ENCODE measurements around the gene CCDC158.
A peak's percentile ranks its signal among the peaks of the same experiment; 100 is the strongest.

The CCDC158 gene

DNA sequence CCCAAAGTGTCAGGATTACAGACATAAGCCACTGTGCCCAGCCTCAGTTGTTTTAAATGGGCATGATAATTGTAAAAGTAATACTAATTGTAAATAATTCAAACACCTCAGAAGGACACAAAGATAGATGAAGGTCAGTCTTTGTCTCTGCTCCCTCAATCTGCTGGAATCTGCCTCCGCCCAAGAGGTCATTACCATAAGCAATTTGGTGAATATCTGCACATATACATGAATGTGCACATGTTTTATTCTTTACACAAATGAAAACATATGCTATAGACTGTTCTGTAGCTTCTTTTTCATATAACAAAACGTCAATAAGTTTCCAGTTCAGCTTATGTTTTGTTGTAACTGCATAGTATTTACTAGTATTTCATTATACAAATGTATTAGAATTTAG is 107.4 kb downstream of the CCDC158 start:
- Mint-ChIP-seq H3K27me3 (peaks cover 15% of the 10 kb centered on the region), H3K27ac (no peak overlapping the region), H3K36me3 (peaks cover 10% of the 10 kb centered on the region), H3K4me1 (no peaks in the 10 kb centered on the region), H3K4me3 (no peak overlapping the region), H3K9me3 (peaks cover 17% of the 10 kb centered on the region)

DNA sequence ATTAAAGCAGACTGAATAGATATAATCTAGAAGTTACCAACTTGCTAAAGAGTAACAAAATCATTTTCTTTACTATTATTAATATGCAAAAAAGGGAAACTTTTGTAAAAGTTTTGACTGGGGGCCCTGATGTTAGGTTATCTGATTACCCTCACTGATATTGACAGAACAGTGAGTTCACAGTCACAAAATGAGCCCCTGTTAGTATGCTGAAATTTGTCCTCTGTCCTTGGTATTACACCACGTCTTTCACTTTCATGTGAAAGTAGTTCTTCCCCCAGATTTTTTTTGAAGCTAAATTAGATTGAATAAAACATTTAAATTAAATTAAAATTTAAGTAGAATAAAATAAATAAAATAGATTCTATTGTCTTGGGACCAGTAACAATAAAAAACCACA is 108.5 kb downstream of the CCDC158 start:
- H3K9me3 Mint-ChIP-seq, result peaks cover 7% of the 10 kb centered on the region
- H3K27ac Mint-ChIP-seq, result no peak overlapping the region
- no peak overlapping the region for H3K4me3 Mint-ChIP-seq
- peaks cover 7% of the 10 kb centered on the region for H3K36me3 Mint-ChIP-seq
- H3K4me1 Mint-ChIP-seq, result no peaks in the 10 kb centered on the region
- H3K27me3 Mint-ChIP-seq, result peaks cover 8% of the 10 kb centered on the region

DNA sequence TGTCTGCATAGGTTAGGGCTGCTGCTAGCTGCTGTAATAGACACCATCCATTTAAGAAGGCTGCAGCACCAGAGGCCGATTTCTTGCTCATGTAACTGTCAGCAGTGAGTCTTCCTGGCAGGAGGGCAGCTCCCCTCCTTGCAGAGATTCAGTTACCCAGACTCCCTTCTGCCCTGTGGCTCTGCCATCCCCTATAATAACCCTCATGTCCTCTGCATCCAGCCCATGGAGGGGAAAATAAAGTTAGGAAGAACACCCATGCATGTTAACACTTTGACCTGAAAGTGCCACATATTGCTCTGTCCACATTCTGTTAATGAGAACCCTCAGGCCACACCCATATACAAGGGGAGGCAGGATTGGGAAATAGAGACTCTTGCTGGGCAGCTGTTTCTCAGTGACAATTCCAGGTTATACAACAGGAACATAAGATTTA is 109.0 kb downstream of the CCDC158 start:
- Mint-ChIP-seq H3K9me3 (peaks cover 7% of the 10 kb centered on the region), H3K27ac (no peak overlapping the region), H3K27me3 (peaks cover 8% of the 10 kb centered on the region), H3K4me3 (no peak overlapping the region), H3K4me1 (no peaks in the 10 kb centered on the region), H3K36me3 (peaks cover 7% of the 10 kb centered on the region)

DNA sequence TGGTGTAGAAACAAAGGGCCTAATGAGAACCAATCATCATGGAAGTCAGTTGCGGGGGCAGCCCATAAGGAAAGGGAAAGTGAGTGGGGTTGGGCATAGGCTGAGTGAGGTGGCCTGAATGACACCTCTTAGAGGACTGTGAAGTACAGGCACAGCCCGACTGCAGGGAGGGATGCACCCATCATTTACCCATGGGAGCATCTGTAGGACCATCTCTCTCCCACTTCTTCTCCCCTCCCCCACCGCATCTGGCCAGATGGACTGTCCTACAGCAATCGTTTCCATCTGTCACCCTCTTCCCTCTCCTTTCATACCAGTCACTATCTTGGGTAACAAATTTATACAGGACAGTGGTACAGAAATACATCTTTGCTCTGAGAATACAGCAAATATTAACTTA is 110.3 kb downstream of the CCDC158 start:
- H3K27ac Mint-ChIP-seq, result no peak overlapping the region
- H3K9me3 Mint-ChIP-seq, result no peaks in the 10 kb centered on the region
- no peaks in the 10 kb centered on the region for H3K36me3 Mint-ChIP-seq
- peaks cover 2% of the 10 kb centered on the region for H3K27me3 Mint-ChIP-seq
- H3K4me3 Mint-ChIP-seq, result no peak overlapping the region
- H3K4me1 Mint-ChIP-seq, result peaks cover 2% of the 10 kb centered on the region

DNA sequence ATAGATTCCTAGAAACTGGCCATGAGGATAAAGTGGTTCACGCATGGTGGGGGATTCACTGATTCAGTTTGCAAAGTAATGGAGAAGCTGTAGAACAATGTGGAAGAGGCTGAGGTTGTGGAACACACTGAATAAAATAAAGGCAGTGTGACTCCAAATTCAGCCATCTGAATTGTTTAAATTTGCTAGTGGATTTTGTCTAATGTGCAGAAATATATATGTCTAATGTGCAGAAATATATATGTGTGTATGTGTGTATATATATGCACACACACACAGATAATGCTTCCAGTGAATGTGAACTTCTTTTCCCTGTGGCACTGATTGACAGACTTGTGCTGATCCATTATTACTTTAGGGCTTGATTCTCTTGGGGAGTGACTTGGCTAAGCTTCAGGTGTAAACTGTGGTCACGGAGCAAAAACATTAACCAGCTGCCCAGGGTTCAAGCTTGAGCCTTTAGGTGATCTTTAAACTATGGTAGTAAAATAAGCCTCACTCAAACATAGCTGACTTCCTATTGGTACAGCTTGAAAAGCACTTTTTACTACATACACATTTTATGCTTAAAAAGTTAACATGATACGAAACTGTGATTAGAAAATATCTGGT is 110.9 kb downstream of the CCDC158 start:
- no peak overlapping the region for H3K4me3 Mint-ChIP-seq
- H3K9me3 Mint-ChIP-seq, result no peaks in the 10 kb centered on the region
- peaks cover 2% of the 10 kb centered on the region for H3K27me3 Mint-ChIP-seq
- H3K36me3 Mint-ChIP-seq, result no peaks in the 10 kb centered on the region
- H3K27ac Mint-ChIP-seq, result no peak overlapping the region
- H3K4me1 Mint-ChIP-seq, result peaks cover 9% of the 10 kb centered on the region

DNA sequence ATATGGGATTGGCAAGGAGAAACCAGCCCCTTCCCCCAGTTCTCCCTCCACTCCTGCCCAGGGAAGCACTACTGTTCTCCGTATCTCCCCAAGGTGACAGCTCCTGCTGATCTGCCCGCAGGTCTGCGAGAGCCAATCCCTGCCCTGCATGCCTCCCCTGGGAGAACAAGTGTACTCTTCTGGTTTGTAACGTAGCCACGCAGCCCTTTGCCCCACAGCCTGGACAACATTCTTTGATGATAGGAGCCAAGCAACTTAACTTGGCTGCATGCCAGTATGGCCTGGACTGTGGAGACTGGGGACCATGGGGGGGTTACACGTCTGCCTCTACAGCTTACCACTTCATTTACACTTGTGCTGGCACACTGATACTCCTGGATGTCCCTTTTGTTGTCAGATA is 112.4 kb downstream of the CCDC158 start:
- Mint-ChIP-seq H3K27ac (no peak overlapping the region), H3K36me3 (no peaks in the 10 kb centered on the region), H3K4me1 (peaks cover 21% of the 10 kb centered on the region), H3K27me3 (peaks cover 2% of the 10 kb centered on the region), H3K9me3 (no peaks in the 10 kb centered on the region), H3K4me3 (no peak overlapping the region)

DNA sequence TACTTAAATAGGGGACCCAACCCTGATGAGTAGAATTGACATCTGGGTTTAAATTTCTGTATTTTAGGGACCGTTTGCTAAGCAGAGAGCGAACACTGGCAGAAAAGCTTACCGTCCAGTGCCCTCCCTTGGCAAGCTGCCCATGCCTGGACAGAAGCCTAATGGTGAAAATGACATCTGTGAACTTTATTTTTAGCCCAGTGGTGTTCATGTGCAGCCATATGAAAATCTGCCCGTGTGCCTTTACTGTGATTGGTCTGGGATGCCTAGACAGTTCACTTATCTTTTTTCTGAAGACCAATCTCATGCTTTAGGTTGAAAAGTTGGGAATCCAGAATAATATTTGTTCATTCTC is 113.3 kb downstream of the CCDC158 start:
- H3K27ac Mint-ChIP-seq, result no peak overlapping the region
- H3K4me3 Mint-ChIP-seq, result peak overlapping the region; percentile 78
- no peaks in the 10 kb centered on the region for H3K27me3 Mint-ChIP-seq
- no peaks in the 10 kb centered on the region for H3K36me3 Mint-ChIP-seq
- peaks cover 25% of the 10 kb centered on the region for H3K4me1 Mint-ChIP-seq
- H3K9me3 Mint-ChIP-seq, result no peaks in the 10 kb centered on the region

DNA sequence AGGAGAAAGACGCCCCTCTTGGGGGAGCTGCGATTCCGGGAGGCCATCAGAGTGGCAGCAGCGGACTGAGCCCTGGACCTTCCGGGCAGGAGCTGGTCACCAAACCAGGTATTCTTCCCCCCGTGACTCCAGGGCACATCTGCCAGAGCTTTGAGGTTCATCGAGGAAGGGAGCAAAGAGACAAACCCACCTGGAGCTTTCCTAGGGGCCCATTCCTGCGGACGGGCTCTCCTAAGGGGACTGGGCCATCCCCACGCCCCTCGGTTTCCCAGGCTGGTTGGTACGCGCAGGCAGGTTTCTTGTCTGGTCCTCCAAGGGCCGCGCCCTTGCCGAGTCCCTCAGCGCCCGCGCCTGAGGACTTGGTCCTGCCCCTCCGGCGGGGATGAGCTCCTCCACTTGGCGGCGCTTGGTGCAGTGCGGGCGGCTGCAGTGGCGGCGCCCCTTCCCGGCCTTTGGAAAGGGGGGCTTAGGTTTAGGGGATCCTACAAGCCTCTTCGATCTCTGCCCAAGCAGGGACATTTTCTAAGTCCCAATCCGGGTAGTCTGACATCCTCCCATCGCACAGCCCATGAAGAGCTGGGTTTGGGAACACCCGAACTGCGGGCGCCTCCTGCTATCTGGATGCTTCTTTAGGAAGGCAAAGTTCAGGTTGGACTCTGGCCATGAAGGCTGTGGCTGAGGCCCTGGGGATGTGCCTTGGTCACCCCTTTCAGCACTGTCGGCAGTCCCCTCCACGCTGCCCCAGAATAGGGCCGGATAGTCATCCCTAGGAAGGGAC is 113.9 kb downstream of the CCDC158 start:
- H3K27me3 Mint-ChIP-seq, result no peaks in the 10 kb centered on the region

DNA sequence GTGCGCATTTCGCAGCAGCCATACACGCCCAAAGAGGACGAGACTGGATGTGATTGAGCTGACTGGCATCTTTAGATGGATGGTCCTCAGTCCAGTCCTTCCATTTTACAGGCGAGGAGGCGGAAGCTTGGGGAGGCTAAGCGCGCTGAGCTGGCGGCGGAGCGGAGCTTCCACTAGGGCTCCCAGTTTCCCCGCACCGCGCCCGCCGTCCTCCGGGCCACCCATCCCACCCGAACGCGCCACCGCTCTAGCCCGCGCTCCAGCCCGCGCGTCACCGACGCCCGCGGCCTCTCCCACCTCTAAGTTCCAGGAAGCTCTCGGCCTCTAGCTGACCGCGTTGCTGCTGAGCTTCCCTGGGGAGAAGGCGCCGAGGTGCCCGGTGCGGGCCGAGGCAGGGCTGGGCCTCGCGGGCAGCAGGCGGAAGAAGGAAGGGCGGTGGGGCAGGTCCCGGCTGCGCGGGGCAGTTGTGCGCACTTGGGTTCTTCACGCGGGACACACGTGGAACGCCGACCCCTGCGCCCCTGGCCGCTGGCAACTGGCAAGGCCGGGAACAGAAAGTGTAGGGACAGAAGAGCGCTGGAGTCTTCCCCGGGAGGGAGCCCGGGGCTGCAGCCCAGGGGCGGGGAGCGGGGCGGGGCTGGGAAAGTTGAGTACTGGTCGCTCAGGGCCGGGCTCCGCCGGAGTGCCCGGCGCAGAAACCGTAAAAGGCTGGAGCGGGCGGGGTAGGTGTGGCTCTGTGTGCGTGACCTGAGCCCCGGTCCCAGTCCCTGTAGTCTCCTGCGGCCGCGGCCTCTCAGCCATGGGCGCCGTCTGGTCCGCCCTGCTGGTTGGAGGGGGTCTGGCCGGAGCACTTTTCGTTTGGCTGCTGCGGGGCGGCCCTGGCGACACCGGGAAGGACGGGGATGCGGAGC is 114.7 kb downstream of the CCDC158 start, which contains the start of gene STBD1:
TSS of gene STBD1 (plus strand) at position 763 of the 911 bp plus-strand sequence. CDS start at position 800, 37 bp downstream.
- H3K27me3 Mint-ChIP-seq, result no peaks in the 10 kb centered on the region
- H3K4me1 Mint-ChIP-seq, result peaks cover 28% of the 10 kb centered on the region
- H3K4me3 Mint-ChIP-seq, result peak within 1 kb of the TSS; percentile 78
- no peak within 1 kb of the TSS for H3K27ac Mint-ChIP-seq
- no peaks in the 10 kb centered on the region for H3K36me3 Mint-ChIP-seq
- no peaks in the 10 kb centered on the region for H3K9me3 Mint-ChIP-seq

More for the DNA sequence above, 113.9 kb downstream of the CCDC158 start:
- Mint-ChIP-seq H3K4me3 (peak overlapping the region; percentile 78), H3K36me3 (no peaks in the 10 kb centered on the region), H3K4me1 (peaks cover 25% of the 10 kb centered on the region), H3K9me3 (no peaks in the 10 kb centered on the region), H3K27ac (no peak overlapping the region)

DNA sequence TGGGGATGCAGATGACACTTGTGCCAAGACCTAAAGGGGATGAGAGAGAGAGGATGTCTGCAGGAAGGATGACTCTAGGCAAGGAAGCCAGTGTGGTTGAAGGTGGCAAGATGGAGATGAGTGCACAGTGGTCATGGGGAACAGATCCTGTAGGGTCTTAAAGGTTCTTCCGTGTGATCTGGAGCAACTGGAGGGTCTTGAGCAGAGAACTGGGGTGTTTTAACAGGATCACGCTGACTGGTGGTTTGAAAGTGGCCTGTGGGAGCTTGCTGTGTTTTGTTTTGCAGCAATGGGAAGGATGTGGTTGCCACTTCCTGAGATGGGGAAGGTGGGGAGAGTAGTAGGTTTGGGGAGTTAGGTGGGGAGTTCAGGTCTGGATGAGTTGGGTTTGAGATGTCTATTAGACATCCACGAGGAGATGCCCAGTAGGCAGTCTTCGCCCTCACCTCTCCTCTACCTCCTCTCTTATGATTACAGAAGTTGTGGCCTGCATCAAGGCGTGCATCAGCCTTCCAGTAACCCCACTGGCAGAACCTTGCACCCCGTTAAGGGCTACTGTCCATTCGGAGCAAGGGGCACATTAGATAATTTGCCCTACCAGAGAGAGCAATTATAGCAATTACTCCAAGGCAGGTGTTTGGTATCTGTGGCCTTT is 115.8 kb downstream of the CCDC158 start:
- H3K4me1 Mint-ChIP-seq, result peaks cover 30% of the 10 kb centered on the region
- peaks cover 1% of the 10 kb centered on the region for H3K36me3 Mint-ChIP-seq
- H3K27me3 Mint-ChIP-seq, result no peaks in the 10 kb centered on the region
- peaks cover 2% of the 10 kb centered on the region for H3K9me3 Mint-ChIP-seq
- peak overlapping the region; percentile 61 for H3K27ac Mint-ChIP-seq
- H3K4me3 Mint-ChIP-seq, result peak overlapping the region; percentile 76

DNA sequence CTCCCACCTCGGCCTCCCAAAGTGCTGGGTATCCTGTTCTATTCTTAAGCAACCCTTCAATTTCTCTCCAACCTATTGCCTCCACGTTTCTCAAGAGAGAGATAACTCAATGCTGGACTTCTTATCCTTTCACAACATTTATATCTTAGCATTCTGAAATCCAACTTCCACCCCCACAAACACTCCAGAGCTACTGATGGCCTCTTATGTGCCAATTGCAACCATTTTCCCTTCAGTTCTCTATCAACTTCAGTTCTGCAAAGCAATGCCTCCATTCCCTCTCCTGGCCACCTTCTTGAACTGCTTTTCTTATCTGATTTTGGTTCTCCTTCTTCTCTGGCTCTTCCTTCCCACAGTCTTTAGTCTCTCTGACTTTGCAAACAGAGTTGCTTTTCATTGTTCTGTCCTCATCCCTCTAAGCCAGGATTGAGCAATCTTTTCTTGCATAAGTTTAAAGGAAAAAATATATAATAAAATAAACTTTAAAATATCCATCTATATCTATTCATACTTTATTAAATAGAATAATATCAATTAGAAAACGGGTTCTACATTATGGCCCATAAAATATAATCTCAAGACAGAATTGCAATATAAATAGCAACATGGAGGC is 118.0 kb downstream of the CCDC158 start:
- no peak overlapping the region for H3K4me3 Mint-ChIP-seq
- H3K27ac Mint-ChIP-seq, result peak overlapping the region; percentile 33
- H3K9me3 Mint-ChIP-seq, result peaks cover 9% of the 10 kb centered on the region
- H3K4me1 Mint-ChIP-seq, result peaks cover 30% of the 10 kb centered on the region
- no peaks in the 10 kb centered on the region for H3K27me3 Mint-ChIP-seq
- H3K36me3 Mint-ChIP-seq, result peaks cover 5% of the 10 kb centered on the region

DNA sequence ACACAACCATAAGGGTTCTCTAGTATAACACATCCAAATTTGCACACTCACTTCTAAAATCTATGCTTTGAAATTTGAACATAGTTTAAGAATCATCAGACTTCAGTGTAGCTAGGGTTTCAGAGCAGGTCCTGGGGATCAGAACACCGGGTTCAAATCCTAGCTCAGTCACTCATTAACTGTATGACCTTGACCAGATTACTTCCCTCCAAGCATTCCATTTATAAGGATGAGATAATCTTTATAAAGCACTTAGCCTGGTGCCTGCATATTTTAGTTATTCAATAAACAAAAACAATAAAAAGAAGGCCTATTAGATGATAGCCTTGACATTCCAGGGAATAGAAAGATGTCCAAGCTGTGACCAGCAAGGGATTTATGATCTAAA is 119.2 kb downstream of the CCDC158 start:
- no peak overlapping the region for H3K4me3 Mint-ChIP-seq
- H3K27ac Mint-ChIP-seq, result no peak overlapping the region
- peaks cover 5% of the 10 kb centered on the region for H3K36me3 Mint-ChIP-seq
- peaks cover 9% of the 10 kb centered on the region for H3K9me3 Mint-ChIP-seq
- peaks cover 30% of the 10 kb centered on the region for H3K4me1 Mint-ChIP-seq
- no peaks in the 10 kb centered on the region for H3K27me3 Mint-ChIP-seq

DNA sequence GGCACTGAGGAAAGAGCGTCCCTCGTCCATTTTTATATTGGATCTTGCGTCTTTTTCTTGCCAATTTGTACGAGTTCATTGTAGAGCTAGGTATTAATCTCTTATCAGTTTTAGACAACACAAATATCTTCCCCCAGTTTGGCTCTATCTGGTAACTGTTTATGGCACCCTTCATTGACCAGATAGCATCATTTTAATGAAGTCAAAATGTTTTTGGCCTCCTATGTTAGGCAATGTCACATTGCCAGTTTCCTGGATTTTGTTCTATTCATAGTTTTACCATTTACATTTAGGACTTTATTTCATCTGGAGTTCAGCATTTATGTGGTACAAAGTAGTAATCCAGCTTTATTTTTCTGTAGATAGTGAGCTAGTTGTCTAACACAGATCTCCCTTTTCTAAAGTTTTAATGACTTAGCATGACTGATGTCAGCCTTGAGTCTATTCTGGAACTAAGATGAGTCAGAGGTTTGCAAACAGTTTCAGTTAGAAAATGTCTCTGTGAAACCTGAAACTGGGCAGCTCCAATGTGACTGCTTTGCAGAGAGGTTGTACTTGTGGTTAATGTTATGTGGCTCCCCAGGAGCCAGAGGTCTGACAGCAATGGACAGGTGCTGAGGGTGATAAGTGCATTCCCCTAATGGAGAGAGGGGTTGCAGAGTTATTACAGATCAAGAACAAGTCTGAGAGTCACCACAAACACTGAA is 119.7 kb downstream of the CCDC158 start:
- Mint-ChIP-seq H3K4me1 (peaks cover 30% of the 10 kb centered on the region), H3K27me3 (no peaks in the 10 kb centered on the region), H3K27ac (no peak overlapping the region), H3K4me3 (no peak overlapping the region), H3K36me3 (peaks cover 5% of the 10 kb centered on the region), H3K9me3 (peaks cover 11% of the 10 kb centered on the region)

DNA sequence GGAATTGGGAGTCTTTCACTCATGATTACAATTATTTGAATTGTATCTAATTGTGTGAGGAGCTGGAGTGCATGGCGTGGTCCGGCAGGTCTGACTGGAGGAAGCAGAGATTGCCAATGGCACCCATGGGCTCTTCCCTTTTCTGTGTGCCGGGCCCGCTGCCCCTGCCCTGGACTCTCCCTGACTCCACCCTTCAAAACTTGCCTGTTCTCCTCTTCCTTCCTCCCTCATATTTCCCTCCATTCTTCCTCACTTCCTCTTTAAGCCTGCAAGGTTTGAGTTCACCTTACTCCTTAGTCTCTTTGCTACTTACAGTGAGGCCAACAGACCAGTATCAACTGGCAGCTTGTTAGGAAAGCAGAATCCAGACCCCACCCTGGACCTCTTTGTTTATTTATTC is 120.9 kb downstream of the CCDC158 start:
- peaks cover 15% of the 10 kb centered on the region for H3K9me3 Mint-ChIP-seq
- H3K27ac Mint-ChIP-seq, result no peak overlapping the region
- H3K27me3 Mint-ChIP-seq, result no peaks in the 10 kb centered on the region
- no peak overlapping the region for H3K4me3 Mint-ChIP-seq
- H3K36me3 Mint-ChIP-seq, result peaks cover 8% of the 10 kb centered on the region
- H3K4me1 Mint-ChIP-seq, result peaks cover 21% of the 10 kb centered on the region
